IPS-NIHi11 (cell line): Measurements from ENCODE around the gene BAG2.
A peak's percentile ranks its signal among the peaks of the same experiment; 100 is the strongest.

ENCODE experiments used
- DNase-seq: peaks from one replicate; pipeline ENCODE4 v3.0.0; 2012; ENCODE audit warnings: mixed read lengths, low spot score

Gene BAG2

DNA sequence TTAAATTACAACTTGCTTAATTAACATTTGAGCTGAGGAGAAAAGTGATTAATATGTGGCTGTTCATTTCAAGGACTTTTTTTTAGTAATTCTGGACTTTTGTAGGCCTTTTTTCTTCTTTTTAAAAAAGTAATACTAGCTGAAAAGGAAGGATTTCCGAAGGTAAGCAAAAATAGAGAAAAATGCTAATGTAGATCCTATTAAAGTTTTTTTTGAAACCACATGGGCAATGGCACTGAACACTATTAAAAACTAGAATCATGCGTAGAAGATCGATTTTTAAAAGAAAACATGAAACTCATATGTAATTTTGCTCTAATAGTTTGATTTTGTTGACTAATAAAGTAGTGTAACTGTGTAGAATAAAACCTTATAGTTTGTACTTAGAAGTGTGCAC lies 2.4 kb downstream of the BAG2 start:
- DNase-seq, result no peak

DNA sequence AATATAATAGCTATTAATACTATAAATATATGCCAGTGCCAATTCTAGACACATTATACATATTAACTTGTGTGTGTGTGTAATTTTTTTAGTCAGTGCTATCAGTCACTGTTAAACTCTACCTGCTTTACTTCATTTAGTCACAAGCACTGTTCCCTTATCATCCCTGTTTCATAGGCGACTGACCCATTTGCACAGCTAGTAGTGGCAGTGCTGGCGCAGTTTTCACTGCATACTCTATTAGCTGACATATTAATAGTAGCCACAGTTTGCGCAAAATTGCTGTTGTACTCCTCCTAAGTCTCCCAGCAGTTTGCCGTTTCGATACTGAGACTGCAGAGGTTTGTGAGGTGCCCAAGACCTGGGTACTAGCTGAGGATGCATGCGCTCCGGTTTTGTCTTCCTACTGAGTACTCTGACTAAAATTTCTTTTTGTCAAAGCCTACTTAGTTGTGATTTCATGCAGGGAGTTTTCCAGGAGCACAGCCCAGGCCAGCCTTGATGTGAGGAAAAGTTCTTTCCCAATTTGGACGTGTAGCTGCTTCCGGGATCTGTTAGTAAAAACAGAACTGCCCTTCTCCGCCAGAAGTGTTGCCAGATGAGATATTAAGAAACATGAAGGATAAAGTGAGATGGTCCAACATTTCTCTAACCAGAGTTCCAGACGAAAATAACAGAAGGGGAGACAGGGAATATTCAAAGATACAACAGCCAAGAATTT lies 5.6 kb downstream of the BAG2 start:
- no peak for DNase-seq

DNA sequence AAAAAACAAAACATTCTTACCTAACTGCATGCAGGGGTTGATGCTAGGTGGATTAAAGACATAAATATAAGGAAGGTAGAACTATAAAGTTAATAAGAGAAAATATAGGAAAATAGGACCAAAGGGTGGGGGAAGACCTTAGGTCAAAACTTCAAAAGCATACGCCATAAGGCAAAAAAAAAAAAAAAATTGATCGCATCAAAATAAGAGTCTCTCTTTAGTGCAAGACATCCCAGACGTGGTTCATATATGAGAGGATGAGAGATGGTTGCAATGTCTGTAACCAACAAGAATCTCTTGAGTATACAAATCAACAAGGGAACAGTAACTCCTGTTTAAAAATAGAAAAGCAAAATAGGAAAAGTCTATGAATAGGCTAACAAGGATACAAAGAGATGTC lies 8.5 kb downstream of the BAG2 start:
- DNase-seq, result no peak

DNA sequence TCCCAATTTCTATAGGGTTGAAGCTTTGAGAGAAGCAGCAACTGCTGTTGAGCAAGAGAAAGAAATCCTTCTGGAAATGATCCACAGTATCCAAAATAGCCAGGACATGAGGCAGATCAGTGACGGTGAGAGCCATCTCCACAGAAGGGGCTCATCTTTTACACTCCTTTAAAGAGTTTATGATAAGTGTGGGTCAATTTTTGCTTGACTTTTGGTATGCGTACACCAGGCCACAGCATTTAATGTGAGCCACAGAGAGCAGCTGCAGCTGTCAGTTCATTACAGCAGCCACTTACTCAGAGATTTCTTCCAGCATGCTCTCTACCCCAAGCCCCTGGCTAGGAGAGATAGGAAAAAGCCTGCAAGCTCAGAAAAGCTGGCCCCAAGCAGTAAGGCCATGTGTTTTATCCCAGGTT lies 9.9 kb downstream of the BAG2 start:
- DNase-seq, result no peak

DNA sequence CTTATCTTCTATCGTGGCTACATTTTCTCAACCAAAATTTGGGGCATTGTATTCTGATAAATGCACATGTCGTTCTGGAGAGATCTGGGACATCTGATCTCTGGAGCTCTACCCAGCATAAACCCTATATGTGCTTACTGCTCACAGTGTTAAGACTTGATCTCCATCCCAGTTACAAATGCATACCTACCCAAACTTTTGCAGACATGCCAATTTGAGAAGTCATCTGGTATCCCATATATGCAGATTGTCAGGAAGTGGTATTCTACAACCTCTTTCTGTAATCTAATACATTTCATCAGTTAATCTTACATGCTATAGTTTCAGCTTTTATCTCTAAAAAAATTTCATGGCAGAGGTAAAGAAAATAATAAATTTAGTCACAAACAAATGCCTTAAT lies 11.2 kb downstream of the BAG2 start:
- DNase-seq, result no peak

DNA sequence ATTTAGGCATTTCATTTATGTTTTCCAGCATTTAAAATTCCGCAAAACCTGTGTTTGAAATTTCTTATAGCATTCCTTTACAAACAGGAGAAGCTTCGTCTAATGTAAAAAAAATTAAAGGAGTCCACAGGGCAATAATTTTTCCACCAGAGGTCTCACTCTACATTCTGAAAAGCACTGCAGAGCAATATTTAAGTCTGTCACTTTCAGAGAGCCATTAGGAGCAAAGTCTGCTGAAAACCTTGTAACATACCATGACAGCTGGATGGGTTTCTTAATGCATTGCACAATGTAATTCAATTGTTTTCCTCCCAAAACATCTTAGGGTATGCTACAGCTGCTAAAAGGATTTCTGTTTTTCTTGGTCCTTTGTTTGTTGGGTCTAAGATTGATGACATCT lies 18.0 kb downstream of the BAG2 start:
- no peak for DNase-seq

DNA sequence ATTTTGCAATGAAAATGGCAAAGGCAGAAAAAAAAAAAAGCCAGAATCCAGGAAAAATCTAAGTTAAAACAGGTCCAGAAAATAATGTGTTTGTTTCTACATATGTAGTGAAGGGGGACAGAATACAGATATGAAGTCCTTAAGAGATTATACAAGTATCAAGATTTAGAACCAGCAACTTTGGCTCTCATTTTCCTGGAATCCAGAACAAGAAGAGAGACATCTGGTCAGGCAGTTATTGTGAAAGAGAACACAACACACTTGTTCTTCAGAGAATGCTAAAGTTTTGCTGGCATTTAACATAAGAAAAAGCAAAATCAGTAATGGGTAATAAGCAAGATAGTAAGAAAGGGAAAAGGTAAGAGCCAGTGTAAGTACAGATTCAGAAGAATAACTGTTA lies 21.1 kb downstream of the BAG2 start:
- no peak for DNase-seq

DNA sequence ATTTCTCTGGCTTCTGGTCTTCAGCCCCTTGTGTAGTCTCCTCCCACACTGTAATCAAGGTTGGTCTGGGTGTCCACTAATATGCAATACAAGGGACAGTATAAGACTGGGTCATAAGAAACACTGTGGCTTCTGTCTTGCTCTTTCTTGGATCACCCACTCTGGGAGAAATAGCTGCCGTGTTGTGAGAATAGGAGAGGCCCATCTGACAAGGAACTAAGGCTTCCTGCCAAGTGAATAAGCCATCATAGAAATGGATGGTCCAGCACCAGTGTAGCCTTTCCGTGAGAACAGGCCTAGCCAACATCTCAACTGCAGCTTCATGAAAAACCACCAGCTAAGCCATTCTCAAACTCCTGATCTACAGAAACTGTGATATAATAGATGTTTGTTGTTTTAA lies 23.3 kb downstream of the BAG2 start:
- DNase-seq, result no peak

DNA sequence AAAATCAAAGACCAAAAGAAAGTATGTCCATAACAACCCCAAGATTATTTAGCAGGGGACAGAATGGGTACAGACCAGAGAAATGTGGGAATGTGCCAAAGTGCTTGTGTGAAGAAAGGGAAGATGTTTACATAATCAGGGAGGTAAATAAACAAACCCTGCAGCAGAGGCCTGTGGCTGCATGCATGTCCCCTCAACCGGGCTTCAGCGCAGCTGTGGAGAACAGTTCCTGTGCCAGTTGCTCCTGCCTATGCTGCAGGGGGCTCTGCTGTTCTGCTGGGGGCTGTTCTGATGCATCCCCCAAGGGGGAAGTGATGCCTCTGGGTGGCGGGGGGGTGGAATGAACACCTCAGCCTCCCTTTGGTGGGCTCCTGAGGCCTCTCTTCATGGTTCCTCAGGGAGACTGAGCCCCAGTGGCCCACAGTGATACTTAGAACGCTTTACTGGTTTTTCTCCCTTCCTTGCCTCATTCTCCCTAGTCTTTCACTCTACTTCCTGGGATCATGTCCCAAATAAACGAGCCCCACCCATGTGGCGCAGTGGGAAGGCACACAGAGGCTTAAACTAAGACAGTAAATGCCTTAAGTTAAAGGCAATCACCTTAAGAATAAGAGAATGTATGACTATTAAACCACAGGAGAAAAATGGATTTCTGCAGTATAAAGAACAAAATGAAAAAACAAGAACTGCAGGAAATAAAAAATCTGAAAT lies 27.0 kb downstream of the BAG2 start:
- peak; percentile 22 for DNase-seq

DNA sequence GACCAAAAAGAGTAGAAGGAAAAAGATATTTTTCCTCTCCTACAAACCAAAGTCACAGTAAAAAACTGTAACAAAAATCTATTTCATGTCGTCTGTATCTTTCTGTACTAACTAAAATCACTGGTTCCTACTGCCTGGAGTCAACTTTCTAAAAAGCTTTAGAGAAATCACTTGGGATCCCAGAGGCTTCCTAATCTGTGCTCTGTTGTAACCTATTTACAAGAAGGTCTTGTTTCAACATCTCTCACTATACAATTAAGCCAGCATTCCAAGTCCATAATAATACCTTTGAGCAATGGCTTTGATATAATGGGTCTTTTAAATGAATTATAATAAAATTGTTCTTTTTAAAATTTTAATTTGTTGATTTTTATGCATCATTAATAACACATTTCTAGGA lies 29.6 kb downstream of the BAG2 start:
- no peak for DNase-seq

DNA sequence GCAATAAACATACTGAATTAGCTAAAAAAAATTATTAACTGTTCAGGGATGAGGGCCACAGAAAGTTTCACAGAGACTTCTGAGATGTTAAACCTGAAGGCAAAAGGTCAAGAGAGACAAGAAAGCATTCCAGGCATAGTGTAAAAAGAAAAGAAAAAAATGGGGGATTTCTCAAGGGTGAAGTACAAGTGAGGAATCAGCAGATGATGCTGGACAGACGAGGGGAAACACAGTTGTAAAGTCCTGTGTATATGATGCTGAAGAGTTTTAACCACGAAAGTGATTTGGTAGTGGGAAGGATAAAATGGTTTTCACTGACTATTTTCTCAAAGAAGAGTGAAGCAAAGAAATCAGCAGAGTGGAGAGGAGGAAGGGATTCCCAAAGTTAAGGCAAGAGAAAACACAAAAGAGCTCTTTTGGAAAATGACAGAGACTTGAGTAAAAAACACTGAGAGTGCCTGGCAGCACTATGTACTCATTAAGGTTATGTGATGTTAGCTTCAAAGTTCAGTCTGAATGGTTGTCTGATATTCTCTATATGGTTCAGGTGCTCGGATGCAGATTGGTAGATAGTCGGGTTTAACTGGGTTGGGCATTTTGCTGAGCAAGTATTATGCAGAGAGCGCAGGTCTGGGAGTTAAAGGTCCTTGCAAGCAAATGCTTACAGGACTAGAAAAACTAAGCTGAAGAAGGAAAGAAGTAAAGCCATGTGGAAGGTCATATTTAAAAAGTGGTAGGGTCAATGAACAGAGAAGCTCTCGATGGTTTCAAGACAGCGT lies 33.6 kb downstream of the BAG2 start:
- DNase-seq, result no peak

DNA sequence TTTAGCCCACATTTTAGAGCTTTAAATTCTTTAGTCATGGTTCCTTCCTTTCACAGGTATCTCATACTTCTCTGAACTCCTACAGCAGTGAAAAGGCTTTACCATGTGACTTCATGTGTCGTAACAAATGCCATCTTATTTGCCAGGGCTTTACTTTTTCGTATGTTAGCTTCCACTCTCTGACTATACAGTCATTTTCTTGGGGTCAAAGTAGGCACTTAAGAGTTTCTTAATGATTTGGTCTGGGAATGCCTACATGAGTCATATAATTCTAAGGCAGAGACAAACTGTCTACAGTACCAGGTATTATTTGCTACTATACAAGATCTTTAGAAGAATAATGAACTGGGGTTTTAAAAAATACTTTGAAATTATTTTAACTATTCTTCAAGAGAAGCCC lies 35.0 kb downstream of the BAG2 start:
- DNase-seq, result no peak

DNA sequence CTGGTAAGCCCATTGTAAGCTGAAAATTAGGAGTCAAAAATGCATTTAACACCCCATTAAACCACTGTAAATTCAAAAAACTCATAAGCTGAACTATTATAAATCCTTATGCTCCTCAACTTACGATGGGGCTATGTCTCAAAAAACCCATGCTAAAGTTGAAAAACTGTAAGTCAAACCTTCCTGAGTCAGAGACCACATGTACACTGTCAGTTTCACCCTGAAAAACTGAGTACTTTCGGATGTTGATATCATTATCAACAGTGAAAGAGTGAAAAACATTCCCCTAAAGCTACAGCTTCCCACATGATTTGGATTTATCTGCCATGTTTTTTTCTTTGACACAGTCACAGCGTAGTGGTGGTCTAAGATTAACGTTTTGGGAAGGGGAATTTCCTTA lies 35.7 kb downstream of the BAG2 start:
- no peak for DNase-seq

DNA sequence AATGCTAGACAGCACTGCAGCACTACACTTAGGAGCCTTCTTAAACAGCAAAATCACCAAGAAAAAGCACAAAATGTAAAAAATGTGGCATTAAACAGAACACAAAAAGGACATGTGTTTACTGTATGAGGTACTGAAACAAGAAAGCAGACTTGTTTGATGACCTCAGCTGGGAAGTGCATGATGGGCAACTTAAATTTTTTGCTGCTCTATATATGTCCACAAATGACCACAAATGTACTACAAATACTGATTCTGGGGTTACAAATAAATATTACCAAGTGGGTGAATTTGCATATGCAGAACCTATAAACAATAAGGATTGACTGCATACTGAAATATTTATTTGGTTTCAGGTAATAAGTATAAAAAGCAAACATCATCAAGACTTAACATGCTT lies 36.9 kb downstream of the BAG2 start:
- DNase-seq, result no peak

DNA sequence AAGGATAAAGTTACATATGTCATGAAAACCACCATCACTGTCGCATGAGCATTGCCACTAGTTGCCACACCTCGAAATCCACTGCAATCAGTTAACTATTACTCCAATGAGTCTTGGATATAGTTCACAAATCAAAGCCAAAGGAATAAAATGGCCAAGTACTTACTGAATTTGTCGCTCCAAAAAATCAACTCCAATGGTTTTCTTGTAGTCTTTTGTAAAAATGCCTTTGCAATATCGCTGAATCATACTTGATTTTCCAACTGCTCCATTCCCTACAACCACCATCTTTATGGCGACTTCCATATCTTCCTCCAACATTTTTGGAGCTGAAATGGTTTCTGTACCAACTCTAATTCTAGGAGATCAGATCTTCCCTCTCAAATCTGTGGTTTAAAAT lies 37.9 kb downstream of the BAG2 start:
- DNase-seq, result no peak

DNA sequence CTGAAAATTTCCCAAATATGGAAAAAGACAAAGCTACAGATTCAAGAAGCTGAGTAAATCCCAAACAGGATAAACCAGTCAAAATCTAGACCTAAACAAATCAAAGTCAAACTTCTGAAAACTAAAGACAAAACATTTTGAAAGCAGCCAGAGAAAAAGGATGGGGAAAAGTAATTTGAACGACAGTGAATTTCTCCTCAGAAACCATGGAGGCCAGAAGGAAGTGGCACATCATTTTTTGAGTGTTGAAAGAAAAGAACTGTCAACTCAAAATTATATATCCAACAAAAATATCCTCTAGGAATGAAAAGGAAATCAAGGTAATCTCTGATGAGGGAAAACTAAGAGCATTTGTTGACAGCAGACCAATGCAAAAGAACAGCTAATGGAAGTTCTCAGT lies 43.1 kb downstream of the BAG2 start:
- no peak for DNase-seq

DNA sequence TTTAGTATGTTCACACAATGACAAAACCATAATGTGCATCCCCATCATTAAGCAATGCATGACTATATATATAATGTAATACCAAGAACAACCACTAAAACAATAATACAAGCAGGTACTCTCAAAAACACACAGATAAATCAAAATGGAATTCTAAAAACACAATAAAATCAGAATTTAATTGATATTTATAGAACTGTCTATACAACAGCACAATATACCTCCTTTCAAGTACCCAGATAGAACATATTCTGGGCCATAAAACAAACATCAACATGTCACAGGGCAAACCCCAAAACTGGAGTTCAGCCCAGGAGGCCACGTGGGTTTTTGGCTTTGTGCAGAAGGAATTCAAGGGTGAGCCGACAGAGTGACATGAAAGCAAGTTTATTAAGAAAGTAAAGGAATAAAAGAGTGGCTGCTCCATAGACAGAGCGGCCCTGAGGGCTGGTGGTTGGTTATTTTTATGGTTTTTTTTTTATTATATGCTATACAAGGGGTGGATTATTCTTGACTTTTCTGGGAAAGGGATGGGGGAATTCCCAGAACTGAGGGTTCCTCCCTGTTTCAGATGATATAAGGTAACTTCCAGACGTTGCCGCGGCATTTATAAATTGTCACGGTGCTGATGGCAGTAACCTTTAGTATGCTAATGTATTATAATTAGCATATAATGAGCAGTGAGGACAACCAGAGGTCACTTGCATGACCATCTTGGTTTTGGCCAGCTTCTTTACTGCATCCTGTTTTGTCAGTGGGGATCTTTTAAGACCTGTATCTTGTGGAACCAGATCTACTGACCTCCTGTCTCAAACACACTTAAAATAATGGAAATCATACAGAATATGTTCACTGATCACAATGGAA lies 44.3 kb downstream of the BAG2 start:
- DNase-seq, result no peak

DNA sequence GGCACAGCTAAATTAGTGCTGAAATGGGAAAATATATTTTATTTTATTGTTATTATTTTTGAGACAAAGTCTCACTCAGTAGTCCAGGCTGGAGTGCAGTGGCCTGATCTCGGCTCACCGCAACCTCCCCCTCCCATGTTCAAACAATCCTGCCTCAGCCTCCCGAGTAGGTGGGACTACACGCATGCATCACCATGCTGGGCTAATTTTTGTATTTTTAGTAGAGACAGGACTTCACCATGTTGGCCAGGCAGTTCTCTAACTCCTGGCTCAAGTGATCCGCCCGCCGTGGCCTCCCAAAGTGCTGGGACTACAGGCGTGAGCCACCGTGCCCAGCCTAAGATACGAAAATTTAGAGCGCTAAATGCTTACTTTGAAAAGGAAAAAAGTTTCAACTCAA lies 45.1 kb downstream of the BAG2 start:
- DNase-seq, result no peak

DNA sequence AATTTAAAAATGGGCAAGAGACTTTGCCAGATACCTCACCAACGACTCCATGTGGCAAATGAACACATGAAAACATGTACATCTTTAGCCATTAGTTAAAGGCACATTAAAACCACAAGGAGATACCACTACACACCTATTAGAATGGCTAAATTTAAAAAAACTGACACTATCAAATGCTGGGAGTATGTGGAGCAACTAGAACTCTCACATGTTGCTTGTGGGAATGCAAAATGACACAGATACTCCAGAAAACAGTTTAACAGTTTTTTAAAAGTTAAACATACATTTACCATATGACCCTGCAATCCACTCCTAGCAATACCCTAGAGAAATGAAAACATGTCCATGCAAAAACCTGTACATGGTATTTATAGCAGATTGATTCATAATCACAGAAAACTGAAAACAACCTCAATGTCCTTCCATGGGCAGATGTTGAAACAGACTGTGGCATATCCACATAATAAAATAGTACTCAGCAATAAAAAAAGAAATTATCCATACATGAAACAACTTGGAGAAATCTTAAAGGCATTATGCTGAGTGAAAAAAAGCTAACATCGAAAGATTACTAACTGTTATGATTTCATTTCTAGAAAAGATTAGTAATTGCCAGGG lies 48.1 kb downstream of the BAG2 start:
- no peak for DNase-seq

DNA sequence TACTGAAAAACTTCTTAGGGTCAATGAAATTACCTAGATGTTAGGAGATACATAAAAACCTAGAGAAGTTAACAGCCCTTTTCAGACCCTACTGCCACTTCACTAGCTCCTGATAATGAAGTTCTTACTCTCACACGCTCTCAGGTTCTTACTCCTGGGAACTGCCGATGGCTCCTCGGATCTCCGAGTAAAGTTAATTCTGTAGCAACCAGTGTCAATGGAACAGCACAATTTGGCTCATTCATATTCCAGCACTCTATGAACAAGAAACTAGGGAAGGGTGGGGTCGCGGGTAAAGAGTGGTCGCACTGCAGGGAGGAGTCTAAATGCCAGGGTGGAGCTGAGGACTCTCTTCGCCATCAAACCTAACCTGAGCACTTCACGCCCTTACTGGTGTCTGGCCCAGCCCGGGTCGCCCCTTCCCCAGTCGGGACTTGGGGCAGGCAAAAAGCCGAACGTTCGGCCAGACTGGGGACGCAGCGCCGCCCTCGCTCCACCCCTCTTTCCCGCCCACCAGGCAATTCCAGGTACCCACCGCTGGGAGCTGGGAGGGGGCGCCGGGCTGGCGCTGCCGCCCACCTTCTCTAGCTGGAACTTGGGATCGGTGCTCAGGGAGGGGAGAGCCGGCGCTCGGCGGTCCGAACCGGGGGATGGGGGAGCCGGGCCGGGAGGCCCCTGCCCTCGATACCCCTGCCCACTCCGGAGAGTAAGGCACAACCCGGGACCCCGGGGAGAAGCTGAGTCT lies 49.2 kb downstream of the BAG2 start:
- peak; percentile 80 for DNase-seq
